GM12892 (cell line): Measurements from ENCODE around the gene LRRN3.

Experiments
- DNase-seq: peaks from one replicate; pipeline ENCODE4 v3.0.0; 2011; ENCODE audit not compliant: insufficient read length
- FAIRE-seq: peaks from 2 replicates; lab custom pipeline; 2011; peaks lifted over from hg19 to GRCh38; lab: Jason Lieb, UNC
- POLR2A ChIP-seq: IDR thresholded peaks from 2 replicates; pipeline ENCODE4 v1.6.1; 2011; ENCODE audit warnings: low read depth, low read length, control low read depth
- POLR2AphosphoS5 ChIP-seq: IDR thresholded peaks from 2 replicates; pipeline ENCODE4 v1.6.1; 2011; ENCODE audit warnings: low read depth, low read length, control low read depth
- TAF1 ChIP-seq: IDR thresholded peaks from 2 replicates; pipeline ENCODE4 v1.6.1; 2011; ENCODE audit warnings: low read depth, mild to moderate bottlenecking, control low read depth, low read length, borderline replicate concordance

The LRRN3 gene

DNA sequence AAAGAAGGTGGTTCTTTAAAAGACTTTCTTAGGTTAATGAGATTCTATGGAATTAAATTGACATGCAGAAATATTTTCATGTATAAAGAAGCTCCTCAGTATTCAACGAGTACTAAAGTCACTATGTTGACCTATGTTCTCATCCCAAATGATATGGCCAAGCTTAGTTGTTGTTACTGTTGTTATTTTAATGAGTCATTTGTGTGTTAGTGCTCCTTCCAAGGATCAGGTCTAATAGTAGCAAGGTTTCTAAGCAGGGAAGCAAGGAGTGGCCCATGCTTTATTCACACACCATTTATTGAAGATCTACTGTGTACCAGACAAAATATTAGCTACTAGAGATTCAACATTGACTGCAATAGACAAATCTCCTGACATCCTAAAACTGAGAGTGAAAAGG is 41.9 kb downstream of the LRRN3 start:
- DNase-seq: no peak
- FAIRE-seq: no peak
- TF ChIP-seq POLR2AphosphoS5 (no peak), TAF1 (no peak), POLR2A (no peak)

DNA sequence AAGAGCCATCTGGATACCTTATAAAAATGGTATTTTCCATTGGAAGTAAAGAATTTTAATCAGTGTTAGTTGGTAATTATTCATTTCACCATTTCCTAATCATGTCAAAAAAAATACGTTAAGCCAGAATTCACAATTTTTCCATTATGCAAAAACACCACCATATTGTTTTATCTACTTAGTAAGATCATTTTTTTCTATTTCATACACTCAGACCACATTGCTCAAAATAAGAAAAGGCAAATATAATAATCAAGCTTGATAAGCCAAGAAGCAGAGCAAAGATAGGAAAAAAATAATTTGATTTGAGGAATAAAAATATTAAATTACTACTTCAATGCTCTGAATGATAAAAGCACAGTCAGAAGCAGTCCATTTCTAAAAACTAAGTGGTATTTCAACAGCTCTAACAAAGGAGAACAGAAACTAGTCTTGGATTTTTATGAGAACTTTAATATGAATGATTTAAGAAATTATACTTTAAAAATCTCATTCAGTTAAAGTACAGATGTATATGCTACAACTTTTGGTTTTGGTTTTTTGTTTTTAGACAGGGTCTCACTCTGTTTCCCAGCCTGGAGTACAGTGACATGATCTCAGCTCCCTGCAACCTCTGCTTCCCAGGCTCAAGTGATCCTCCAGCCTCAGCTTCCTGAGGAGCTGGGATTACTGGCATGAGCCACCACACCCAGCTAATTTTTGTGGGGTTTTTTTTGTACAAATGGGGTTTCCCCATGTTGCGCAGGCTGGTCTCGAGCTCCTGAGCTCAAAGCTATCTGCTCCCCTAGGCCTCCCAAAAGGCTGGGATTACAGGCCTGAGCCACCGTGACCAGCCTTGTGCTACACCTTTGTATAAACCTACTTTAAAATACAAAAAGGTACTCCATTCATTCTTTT is 46.6 kb downstream of the LRRN3 start:
- DNase-seq (no peak), FAIRE-seq (peak; percentile 14)
- no peak for TF ChIP-seq POLR2A
- TF ChIP-seq TAF1: no peak
- TF ChIP-seq POLR2AphosphoS5: no peak

DNA sequence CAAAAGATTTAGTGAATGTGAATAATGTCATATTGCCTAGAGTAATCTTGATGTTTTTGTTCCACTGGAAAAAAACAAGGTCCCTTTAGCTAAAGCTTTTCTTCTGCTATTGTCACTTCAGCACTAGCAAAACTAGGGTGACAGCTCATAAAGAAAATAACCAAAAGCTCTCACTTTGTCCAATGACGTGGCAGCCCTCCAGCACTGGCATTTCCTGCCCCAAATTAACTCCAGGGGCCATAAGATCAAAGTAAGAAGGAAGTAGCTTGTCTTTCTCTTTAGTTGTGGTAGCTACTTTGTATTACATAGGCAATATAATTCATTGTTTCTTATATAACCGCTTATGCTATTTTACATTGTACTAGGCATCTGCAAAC is 47.3 kb downstream of the LRRN3 start:
- DNase-seq (no peak), FAIRE-seq (peak; percentile 94)
- no peak for TF ChIP-seq TAF1
- TF ChIP-seq POLR2AphosphoS5: no peak
- TF ChIP-seq POLR2A: no peak

DNA sequence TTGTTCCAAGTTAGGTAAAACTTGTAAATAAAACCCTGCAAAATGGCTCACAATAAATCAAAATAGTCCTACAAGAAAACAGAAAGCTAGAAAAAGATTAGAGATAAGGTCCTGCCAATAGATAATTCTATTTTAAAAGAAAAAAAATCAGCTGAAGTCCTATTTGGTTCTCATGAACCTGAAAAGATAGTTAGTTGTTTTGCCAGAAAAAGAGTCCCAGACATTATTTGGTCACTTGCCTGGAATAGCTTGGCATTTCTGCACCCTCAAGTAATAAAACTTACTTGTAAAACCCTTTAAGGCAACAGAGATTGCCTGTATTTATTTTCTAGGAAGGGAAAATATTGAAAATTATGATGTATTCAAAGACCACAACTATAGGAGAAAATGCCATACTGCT is 47.7 kb downstream of the LRRN3 start:
- FAIRE-seq: no peak
- DNase-seq: no peak
- TF ChIP-seq TAF1 (no peak), POLR2AphosphoS5 (no peak), POLR2A (no peak)

DNA sequence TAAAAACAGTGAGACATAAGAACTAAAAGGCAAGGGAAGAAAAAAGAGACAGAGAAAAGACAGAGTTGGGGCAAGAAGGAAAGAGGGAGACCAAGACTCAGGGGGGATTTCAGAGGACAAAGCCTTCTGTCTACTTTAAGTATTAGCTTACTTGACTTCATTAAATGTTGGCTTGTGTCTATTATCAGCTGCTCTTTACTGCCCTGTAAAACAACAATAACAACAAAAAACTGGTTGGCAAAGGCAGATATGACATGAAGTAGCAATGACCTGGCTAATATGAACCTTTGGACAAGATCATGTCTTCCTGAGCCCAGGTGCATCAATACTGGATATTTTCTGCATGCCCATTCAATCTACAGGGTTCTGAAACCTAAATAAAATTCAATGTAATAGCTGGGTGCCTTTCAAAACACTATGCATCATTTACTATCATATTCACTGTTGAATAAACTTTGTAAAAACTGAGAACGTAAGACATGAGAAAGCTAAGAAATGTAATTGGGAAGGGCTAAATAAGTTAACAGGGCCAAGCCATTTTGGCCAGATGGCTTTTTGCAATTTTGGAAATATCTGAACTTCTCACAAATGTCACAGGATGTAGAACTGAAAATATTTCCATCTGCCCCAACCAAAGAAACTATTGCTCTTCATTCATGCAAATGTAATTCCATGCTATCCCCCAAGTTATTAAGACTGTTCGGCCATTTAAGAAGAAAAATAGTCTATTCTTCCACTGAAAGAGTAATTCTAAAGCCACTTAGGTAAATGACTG is 49.4 kb downstream of the LRRN3 start:
- no peak for FAIRE-seq
- no peak for TF ChIP-seq POLR2AphosphoS5
- TF ChIP-seq POLR2A: no peak
- no peak for TF ChIP-seq TAF1
- DNase-seq: no peak

DNA sequence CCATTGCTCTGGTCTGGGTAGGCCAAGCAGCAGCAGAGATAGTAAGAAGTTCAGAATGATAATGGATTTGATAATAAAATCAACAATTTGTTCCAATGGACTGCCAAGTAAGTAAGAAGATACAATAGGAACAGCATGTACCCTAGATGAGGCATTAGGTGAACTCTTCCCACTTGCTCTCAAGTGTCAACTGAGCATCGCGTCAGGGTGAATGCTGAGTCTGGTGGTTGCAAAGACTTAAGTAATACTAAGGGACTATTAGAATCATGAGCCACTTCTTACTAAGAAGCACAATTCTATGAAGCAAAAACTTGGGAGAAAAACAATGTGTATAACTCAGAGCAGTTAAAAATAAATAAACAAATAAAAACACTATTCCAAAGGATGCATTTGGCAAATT is 54.5 kb downstream of the LRRN3 start:
- FAIRE-seq (no peak), DNase-seq (no peak)
- TF ChIP-seq TAF1: no peak
- no peak for TF ChIP-seq POLR2A
- TF ChIP-seq POLR2AphosphoS5: no peak

DNA sequence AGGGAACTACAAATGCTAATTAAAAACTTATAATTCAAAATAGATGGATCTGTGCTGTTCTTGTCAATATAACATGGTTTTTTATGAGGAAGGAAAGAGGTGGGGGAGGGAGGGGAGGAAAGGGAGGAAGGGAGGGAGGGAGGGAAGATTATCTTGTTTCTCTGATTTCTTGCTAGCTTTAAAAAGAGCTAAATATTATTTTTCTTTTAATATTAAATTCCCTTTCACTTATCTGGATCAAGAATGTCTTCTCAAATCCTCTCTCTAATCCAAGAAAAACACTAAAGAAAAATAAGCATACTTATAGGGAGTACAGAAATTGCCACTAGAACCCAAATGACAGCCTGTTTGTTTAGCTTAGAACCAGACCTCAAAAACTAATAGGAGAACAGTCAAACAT is 55.2 kb downstream of the LRRN3 start:
- FAIRE-seq: no peak
- TF ChIP-seq TAF1 (no peak), POLR2A (no peak), POLR2AphosphoS5 (no peak)
- DNase-seq: no peak

DNA sequence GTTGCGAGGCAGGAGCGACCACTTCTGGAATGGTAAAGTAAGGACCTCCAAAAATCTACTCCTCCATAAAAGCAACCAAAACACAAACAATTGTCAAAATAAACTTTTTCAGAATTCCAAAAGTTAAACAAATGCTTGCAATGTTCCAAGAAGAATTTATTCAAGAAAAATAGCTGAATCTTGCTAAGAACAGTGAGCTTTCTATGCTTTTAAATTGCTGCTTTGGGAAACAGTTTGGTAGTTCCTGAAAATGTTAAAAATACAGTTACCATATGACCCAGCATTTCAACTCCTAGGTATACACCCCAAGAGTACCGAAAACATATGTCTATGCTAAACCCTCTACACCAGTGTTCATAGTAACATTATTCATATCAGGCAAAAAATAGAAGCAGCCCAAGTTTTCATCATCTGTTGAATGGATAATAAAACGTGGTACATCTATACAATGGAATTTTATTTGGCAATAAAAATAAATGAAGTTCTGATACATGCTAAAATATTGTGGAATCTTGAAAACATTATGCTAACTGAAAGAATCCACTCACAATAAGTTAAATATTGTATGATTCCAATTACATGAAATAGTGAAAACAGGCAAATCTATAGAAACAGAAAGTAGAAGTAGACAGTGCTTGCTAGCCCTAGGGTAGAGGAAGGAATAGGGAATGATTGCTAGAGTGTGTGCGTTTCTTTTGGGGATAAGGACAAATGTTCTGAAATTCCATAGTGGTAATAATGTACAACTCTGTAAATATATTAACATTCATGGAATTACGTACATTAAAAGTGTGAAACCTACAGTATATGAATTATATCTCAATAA is 57.0 kb downstream of the LRRN3 start:
- FAIRE-seq: no peak

DNA sequence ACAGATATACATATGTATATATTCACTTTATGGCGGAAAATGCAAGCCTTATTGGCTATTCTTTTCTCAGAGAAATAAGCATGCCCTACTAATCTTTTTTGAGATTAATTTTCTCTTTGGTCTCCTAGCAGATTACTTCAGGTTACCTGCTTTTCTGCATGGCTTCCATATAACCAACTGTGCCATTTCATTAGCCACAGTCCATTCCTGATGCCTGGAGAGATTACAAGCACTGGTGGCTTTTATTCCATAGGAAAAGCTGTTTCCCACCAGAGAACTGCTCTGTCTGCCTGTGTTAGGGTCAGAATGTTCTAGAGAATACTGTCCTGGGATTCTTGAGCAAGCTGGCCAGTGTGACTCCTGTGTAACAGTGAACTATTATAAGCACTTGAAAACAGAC is 59.8 kb downstream of the LRRN3 start:
- TF ChIP-seq POLR2AphosphoS5 (no peak), TAF1 (no peak), POLR2A (no peak)
- FAIRE-seq (no peak), DNase-seq (no peak)

More for the DNA sequence above, 57.0 kb downstream of the LRRN3 start:
- TF ChIP-seq POLR2AphosphoS5: no peak
- TF ChIP-seq TAF1: no peak
- no peak for TF ChIP-seq POLR2A
- DNase-seq: no peak

DNA sequence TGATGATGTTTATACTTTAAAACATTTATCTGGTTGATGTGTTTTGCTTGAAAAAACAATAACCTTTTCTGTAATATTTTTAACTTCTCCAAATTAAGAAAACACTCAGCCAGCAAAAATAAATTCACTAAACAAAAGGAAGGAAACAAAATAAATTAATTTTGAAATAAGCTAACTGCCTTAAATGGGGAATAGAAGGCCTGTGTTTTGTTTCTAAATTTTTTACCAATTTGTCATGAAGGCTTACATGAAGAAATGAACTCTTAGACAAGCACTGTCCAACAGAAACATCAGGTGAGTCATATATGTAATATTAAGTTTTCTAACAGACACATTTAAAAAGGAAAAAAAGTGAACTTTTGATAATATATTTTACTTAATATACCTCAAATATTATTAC is 68.5 kb downstream of the LRRN3 start:
- FAIRE-seq (no peak), DNase-seq (no peak)
- TF ChIP-seq TAF1 (no peak), POLR2AphosphoS5 (no peak), POLR2A (no peak)

DNA sequence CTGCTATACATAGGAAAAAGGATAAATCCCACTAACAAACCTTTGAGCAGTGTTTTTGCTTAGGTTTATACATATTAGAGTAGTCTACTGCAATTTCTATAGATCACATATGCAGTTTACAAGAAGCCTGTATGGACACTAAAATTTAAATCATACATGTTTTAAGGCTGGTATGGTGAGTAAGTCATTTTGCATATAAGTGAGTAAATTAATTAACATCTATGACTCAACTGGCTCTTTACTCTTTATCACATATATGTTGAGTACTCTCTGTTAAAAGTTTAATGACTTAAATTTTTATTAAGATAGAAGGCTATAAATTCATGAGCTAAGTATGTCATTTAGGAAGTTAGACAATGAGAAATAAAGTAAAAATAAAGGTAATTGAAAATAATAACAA is 69.4 kb downstream of the LRRN3 start:
- FAIRE-seq (no peak), DNase-seq (no peak)
- TF ChIP-seq POLR2AphosphoS5 (no peak), POLR2A (no peak), TAF1 (no peak)

DNA sequence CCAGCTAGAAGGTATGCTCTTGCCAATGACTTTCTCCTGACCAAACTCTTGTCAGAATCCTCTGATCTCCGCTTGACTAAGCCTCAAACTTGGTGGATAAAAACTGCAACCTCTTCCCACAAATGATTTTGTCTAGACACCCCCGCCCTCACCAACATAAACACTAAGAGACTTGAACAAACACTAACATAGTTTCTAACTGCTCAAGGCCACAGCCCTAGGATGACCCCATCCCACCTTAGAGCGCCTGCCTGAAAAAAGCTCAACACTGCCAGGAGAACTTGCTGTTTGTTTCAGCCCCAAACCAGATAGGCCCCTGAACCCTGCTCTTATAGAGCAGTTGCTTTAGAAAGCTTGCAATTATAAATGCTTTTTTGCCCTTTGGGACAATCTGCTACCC is 71.8 kb downstream of the LRRN3 start:
- TF ChIP-seq TAF1 (no peak), POLR2A (no peak), POLR2AphosphoS5 (no peak)
- FAIRE-seq: no peak
- no peak for DNase-seq
